ENCODE results near the gene ATG13. TPM values are rescaled to one million over a fixed set of nuclear protein-coding genes. Genes with fewer than 3 reads are reported as not detected.

ATG13 gene
- total and polyA plus RNA-seq, 2 of the 8 experiments (the other 6 are each of a cell fraction or from before 2014, with no cell fraction given), result 65.0 to 77.4 TPM

GRCh38 chr11:46611526-46612304, 5.6 kb upstream of the ATG13 start (continued):
- TF ChIP-seq SUZ12 (IDR thresholded peaks at IDR 0.05; ENCODE audit: low read length) (no peak), SP2 (IDR thresholded peaks at IDR 0.05; ENCODE audit: low read length) (no peak), TEAD4 (IDR thresholded peaks at IDR 0.05; ENCODE audit: low read depth, low read length) (no peak), KDM5A (IDR thresholded peaks at IDR 0.05; ENCODE audit: low read length) (no peak), HDAC6 (IDR thresholded peaks at IDR 0.05; ENCODE audit: low read depth, low read length) (no peak), SIRT6 (IDR thresholded peaks at IDR 0.05; ENCODE audit: low read length) (no peak), RXRA (IDR thresholded peaks at IDR 0.05; ENCODE audit: insufficient read depth, low read depth, low read length) (no peak), GABPA (IDR thresholded peaks at IDR 0.05; ENCODE audit: borderline replicate concordance, insufficient read depth, low read length) (no peak), EGR1 (IDR thresholded peaks at IDR 0.05; ENCODE audit: borderline replicate concordance, low read depth, low read length) (no peak)
- TF ChIP-seq, protein P1, sequence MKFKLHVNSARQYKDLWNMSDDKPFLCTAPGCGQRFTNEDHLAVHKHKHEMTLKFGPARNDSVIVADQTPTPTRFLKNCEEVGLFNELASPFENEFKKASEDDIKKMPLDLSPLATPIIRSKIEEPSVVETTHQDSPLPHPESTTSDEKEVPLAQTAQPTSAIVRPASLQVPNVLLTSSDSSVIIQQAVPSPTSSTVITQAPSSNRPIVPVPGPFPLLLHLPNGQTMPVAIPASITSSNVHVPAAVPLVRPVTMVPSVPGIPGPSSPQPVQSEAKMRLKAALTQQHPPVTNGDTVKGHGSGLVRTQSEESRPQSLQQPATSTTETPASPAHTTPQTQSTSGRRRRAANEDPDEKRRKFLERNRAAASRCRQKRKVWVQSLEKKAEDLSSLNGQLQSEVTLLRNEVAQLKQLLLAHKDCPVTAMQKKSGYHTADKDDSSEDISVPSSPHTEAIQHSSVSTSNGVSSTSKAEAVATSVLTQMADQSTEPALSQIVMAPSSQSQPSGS (IDR thresholded peaks at IDR 0.05; ENCODE audit: low read length), result no peak

All from H1 (cell line).